HG03103 (cell line): ENCODE results near the gene SPRR3.

Source experiments
- ATAC-seq: cut with Tn5 transposase; IDR thresholded peaks from one replicate; pipeline ENCODE4 v1.9.1; 2021; ENCODE audit warnings: low read depth; ENCODE audit not compliant: unreplicated experiment

The SPRR3 gene

GRCh38 chr1:153001382-153001781 is at the start of gene SPRR3:
TSS of gene SPRR3 (plus strand) at chr1:153001749. CDS start at chr1:153003021, 1,272 bp downstream.
- no peak for ATAC-seq

GRCh38 chr1:152953761-152954160 is 47.8 kb upstream of the SPRR3 start:
- ATAC-seq, result no peak

GRCh38 chr1:152954436-152954835 is 47.1 kb upstream of the SPRR3 start:
- no peak for ATAC-seq

GRCh38 chr1:152957561-152957960 is 44.0 kb upstream of the SPRR3 start:
- ATAC-seq, result no peak

GRCh38 chr1:152959273-152959672 is 42.3 kb upstream of the SPRR3 start:
- ATAC-seq, result no peak

GRCh38 chr1:152959801-152960451 is 41.6 kb upstream of the SPRR3 start:
- no peak for ATAC-seq

GRCh38 chr1:152960452-152961044 is 41.0 kb upstream of the SPRR3 start:
- no peak for ATAC-seq

- ATAC-seq, result no peak
These were observed 40.2 kb upstream of the SPRR3 start for GRCh38 chr1:152961226-152961891.

- no peak for ATAC-seq
These were observed 38.6 kb upstream of the SPRR3 start for GRCh38 chr1:152962876-152963415.

GRCh38 chr1:152964536-152964935 is 37.0 kb upstream of the SPRR3 start:
- ATAC-seq, result no peak

- ATAC-seq, result no peak
These were observed 35.7 kb upstream of the SPRR3 start for GRCh38 chr1:152965853-152966252.

- ATAC-seq, result no peak
These were observed 34.3 kb upstream of the SPRR3 start for GRCh38 chr1:152967201-152967600.

- peak; percentile 75 for ATAC-seq
These were observed 33.3 kb upstream of the SPRR3 start for GRCh38 chr1:152968248-152968647.

- no peak for ATAC-seq
These were observed 32.5 kb upstream of the SPRR3 start for GRCh38 chr1:152969036-152969435.

- ATAC-seq, result no peak
These were observed 31.1 kb upstream of the SPRR3 start, which contains the start of gene SPRR4 for GRCh38 chr1:152970495-152970894. TSS of gene SPRR4 (plus strand) at chr1:152970648. CDS start at chr1:152971891, 1,243 bp downstream.

- ATAC-seq, result no peak
These were observed 29.2 kb upstream of the SPRR3 start for GRCh38 chr1:152972196-152972886.

- ATAC-seq, result no peak
These were observed 24.9 kb upstream of the SPRR3 start for GRCh38 chr1:152976688-152977087.

GRCh38 chr1:152977614-152978013 is 23.9 kb upstream of the SPRR3 start:
- no peak for ATAC-seq

- no peak for ATAC-seq
These were observed 20.9 kb upstream of the SPRR3 start for GRCh38 chr1:152980676-152981075.

- no peak for ATAC-seq
These were observed 20.2 kb upstream of the SPRR3 start for GRCh38 chr1:152981146-152981871.
